NCI-H82 treated with DMSO at 0.1 percent for 48 hours (cell line): ENCODE results near the gene ICAM5.
"Not testable (repeated sequence)": the region's sequence is repeated elsewhere in the genome, so short reads cannot be mapped to it uniquely, and the experiment has no call there.

Source experiments
- DNase-seq: peaks from one replicate; lab custom pipeline; 2025; ENCODE audit not compliant: unreplicated experiment; lab: John Stamatoyannopoulos, UW

ICAM5 gene

GRCh38 chr19:10317857-10318462 lies 28.2 kb downstream of the ICAM5 start:
- DNase-seq: no peak

- DNase-seq: no peak
Observed at GRCh38 chr19:10318807-10319682, 29.3 kb downstream of the ICAM5 start.

GRCh38 chr19:10320602-10321416 lies 31.1 kb downstream of the ICAM5 start:
- DNase-seq: no peak

GRCh38 chr19:10321417-10321797 lies 31.7 kb downstream of the ICAM5 start:
- no peak for DNase-seq

- DNase-seq: no peak
Observed at GRCh38 chr19:10321874-10322835, 32.4 kb downstream of the ICAM5 start.

- no peak for DNase-seq
Observed at GRCh38 chr19:10325732-10326131, 36.0 kb downstream of the ICAM5 start.

GRCh38 chr19:10327793-10328192 lies 38.0 kb downstream of the ICAM5 start:
- no peak for DNase-seq

- DNase-seq: no peak
Observed at GRCh38 chr19:10328558-10329429, 39.0 kb downstream of the ICAM5 start.

- no peak for DNase-seq
Observed at GRCh38 chr19:10329555-10329954, 39.8 kb downstream of the ICAM5 start.

GRCh38 chr19:10332158-10332964 lies 42.6 kb downstream of the ICAM5 start:
- no peak for DNase-seq

GRCh38 chr19:10332965-10333757 lies 43.4 kb downstream of the ICAM5 start, which contains the start of gene RAVER1:
Gene RAVER1 (minus strand): TSS chr19:10333529. CDS start chr19:10333507, 22 bp downstream.
- DNase-seq: peak; percentile 86

- no peak for DNase-seq
Observed at GRCh38 chr19:10333758-10334587, 44.2 kb downstream of the ICAM5 start.

GRCh38 chr19:10334588-10335351 lies 45.0 kb downstream of the ICAM5 start:
- DNase-seq: peak; percentile 68

GRCh38 chr19:10335352-10335985 lies 45.7 kb downstream of the ICAM5 start:
- DNase-seq: no peak

GRCh38 chr19:10336725-10337124 lies 47.0 kb downstream of the ICAM5 start:
- not testable (repeated sequence) for DNase-seq

GRCh38 chr19:10338940-10339339 lies 49.2 kb downstream of the ICAM5 start:
- DNase-seq: no peak
